Nephron (organoid): ENCODE data around the gene RNF41.
"Not testable (repeated sequence)": the region's sequence is repeated elsewhere in the genome, so short reads cannot be mapped to it uniquely, and the experiment has no call there.

ENCODE experiments used
- H3K27ac Mint-ChIP-seq, 3 experiments: 2 replicates each; pipeline ENCODE4 v1.8.0; 2020; ENCODE audit warnings: mixed read lengths in 3 of 3, mild to moderate bottlenecking in 2 of 3, moderate library complexity in 1 of 3
- H3K27me3 Mint-ChIP-seq: 2 replicates; pipeline ENCODE4 v1.8.0; 2021; ENCODE audit warnings: low read depth, mild to moderate bottlenecking, moderate library complexity, mixed read lengths
- H3K36me3 Mint-ChIP-seq: 2 replicates; pipeline ENCODE4 v1.8.0; 2020; ENCODE audit warnings: low read depth, mixed read lengths
- H3K4me1 Mint-ChIP-seq: 2 replicates; pipeline ENCODE4 v1.8.0; 2020; ENCODE audit warnings: mixed read lengths
- H3K4me3 Mint-ChIP-seq, 3 experiments: 2 replicates each; pipeline ENCODE4 v1.8.0; 2020; ENCODE audit warnings: mild to moderate bottlenecking in 3 of 3, mixed read lengths in 3 of 3, moderate library complexity in 2 of 3
- H3K9me3 Mint-ChIP-seq: 2 replicates; pipeline ENCODE4 v1.8.0; 2020; ENCODE audit warnings: mixed read lengths
- CTCF ChIP-seq, 3 experiments: fragments of 200-600 bp; sonication (generic); IDR thresholded peaks; one replicate each; pipeline ENCODE4 v1.5.0; 2021; ENCODE audit warnings: antibody characterized with exemption in 3 of 3; ENCODE audit not compliant: unreplicated experiment in 3 of 3

RNF41 gene

GRCh38 chr12:56221757-56222530, at the start of gene RNF41:
Gene RNF41 (minus strand): TSS chr12:56221922. CDS start chr12:56214047, 7,875 bp downstream.
- Mint-ChIP-seq H3K4me3 (peak within 1 kb of the TSS; percentile 96 to 98 (median 98)), H3K27ac (peak within 1 kb of the TSS; percentile 100), H3K4me1 (peaks cover 39% of the 10 kb centered on the region), H3K9me3 (no peaks in the 10 kb centered on the region), H3K27me3 (no peaks in the 10 kb centered on the region), H3K36me3 (peaks cover 9% of the 10 kb centered on the region)
- peak in 1 of 3 experiments; percentile 35 for TF ChIP-seq CTCF (IDR thresholded peaks at IDR 0.05; ENCODE audit: unreplicated experiment in 3 of 3)

- TF ChIP-seq CTCF (IDR thresholded peaks at IDR 0.05; ENCODE audit: unreplicated experiment in 3 of 3) = peak in 2 of 3 experiments; percentile 31 to 33
- H3K27me3 Mint-ChIP-seq = no peaks in the 10 kb centered on the region
- peaks cover 52% of the 10 kb centered on the region for H3K36me3 Mint-ChIP-seq
- peak overlapping the region in 2 of 3 experiments; percentile 5 to 35 for H3K27ac Mint-ChIP-seq
- peaks cover 18% of the 10 kb centered on the region for H3K4me1 Mint-ChIP-seq
- H3K4me3 Mint-ChIP-seq = no peak overlapping the region
- no peaks in the 10 kb centered on the region for H3K9me3 Mint-ChIP-seq
These were observed 49.3 kb upstream of the RNF41 start for GRCh38 chr12:56271031-56271430.

DNA sequence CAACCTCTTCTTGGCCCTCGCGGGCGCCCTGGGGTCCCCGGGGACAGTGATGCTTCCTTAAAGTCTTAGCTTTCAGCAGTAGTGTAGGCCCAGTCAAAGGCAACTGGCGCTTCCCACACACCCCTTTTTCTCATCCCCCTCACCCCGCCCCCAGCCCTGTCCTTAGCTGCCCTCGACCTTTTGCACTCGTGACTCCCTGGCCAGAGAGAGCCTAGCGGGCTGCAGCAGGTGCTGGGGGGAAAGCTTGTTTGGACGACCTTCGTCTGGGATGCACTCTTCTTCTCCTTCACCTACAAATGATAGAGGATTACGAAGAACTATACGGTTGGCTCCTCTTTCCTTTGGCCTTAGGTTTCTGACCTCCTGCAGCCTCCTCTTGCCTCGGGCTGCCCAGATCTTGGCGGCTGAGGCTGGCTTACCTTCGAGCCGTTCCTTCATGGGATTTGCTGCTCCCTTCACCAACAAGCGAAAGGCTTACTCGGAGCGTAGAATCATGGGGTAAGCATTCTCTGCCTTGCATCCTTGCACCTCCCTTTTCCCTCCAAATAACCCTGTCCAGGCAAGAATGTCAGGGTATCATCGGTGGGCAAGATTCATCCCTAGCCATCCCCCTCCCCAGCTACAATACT, 45.8 kb upstream of the RNF41 start:
- Mint-ChIP-seq H3K27me3 (no peaks in the 10 kb centered on the region), H3K4me3 (peak overlapping the region; percentile 78 to 98 (median 92)), H3K9me3 (no peaks in the 10 kb centered on the region), H3K27ac (peak overlapping the region; percentile 65 to 77 (median 65)), H3K4me1 (peaks cover 18% of the 10 kb centered on the region), H3K36me3 (peaks cover 26% of the 10 kb centered on the region)
- no peak for TF ChIP-seq CTCF (IDR thresholded peaks at IDR 0.05; ENCODE audit: unreplicated experiment in 3 of 3)

- H3K27me3 Mint-ChIP-seq = no peaks in the 10 kb centered on the region
- peaks cover 2% of the 10 kb centered on the region for H3K9me3 Mint-ChIP-seq
- TF ChIP-seq CTCF (IDR thresholded peaks at IDR 0.05; ENCODE audit: unreplicated experiment in 3 of 3) = peak; percentile 64 to 74 (median 71)
- peaks cover 20% of the 10 kb centered on the region for H3K36me3 Mint-ChIP-seq
- peak within 1 kb of the TSS; percentile 84 to 93 (median 93) for H3K27ac Mint-ChIP-seq
- H3K4me1 Mint-ChIP-seq = peaks cover 21% of the 10 kb centered on the region
- peak within 1 kb of the TSS; percentile 92 to 98 (median 96) for H3K4me3 Mint-ChIP-seq
These were observed 45.1 kb upstream of the RNF41 start, which contains the start of gene COQ10A for GRCh38 chr12:56266693-56267442. Gene COQ10A (plus strand): TSS chr12:56266942. CDS start chr12:56267119, 177 bp downstream.

DNA sequence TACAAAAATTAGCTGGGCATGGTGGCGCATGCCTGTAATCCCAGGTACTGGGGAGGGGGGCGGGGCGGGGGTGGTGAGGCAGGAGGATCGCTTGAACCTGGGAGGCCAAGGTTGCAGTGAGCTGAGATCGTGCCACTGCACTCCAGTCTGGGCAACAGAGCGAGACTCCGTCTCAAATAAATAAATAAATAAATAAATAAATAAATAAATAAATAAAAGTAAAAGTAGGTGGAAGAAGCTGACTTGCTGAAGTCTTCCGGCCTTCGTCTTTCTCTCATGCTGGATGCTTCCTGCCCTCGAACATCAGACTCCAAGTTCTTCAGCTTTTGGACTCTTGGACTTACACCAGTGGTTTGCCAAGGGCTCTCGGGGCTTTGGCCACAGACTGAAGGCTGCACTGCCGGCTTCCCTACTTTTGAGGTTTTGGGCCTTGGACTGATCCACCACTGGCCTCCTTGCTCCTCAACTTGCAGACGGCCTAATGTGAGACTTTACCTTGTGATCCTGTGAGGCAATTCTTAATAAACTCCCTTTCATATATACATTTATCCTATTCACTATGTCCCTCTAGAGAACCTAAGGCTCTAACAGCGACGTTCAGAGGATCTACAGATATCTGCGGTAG, 44.5 kb upstream of the RNF41 start:
- H3K9me3 Mint-ChIP-seq, H3K27me3 Mint-ChIP-seq: not testable (repeated sequence)
- Mint-ChIP-seq H3K36me3 (peaks cover 15% of the 10 kb centered on the region), H3K4me3 (peak overlapping the region; percentile 92 to 98 (median 96)), H3K27ac (peak overlapping the region; percentile 84 to 93 (median 93)), H3K4me1 (peaks cover 27% of the 10 kb centered on the region)

DNA sequence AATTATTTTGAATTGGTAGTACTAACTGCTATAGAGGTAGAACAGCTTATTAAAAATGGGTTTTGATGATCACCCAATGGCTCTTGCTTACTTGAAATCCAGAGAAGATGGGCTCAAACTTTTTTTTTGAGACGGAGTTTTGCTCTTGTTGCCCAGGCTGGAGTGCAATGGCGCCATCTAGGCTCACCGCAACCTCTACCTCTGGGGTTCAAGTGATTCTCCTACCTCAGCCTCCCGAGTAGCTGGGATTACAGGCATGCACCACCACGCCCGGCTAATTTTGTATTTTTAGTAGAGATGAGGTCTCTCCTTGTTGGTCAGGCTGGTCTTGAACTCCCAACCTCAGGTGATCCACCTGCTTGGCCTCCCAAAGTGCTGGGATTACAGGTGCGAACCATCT, 41.2 kb upstream of the RNF41 start:
- not testable (repeated sequence) for H3K27me3 Mint-ChIP-seq, H3K27ac Mint-ChIP-seq, H3K4me3 Mint-ChIP-seq, H3K9me3 Mint-ChIP-seq, H3K36me3 Mint-ChIP-seq
- peaks cover 38% of the 10 kb centered on the region for H3K4me1 Mint-ChIP-seq
